GM15510 (cell line): ENCODE results near the gene PLPP1.

Source experiments
- POLR2A ChIP-seq: IDR thresholded peaks from 3 replicates; pipeline ENCODE4 v1.6.1; 2011; ENCODE audit warnings: borderline replicate concordance; ENCODE audit not compliant: insufficient read length; ENCODE audit errors: extremely low read depth

The PLPP1 gene

DNA sequence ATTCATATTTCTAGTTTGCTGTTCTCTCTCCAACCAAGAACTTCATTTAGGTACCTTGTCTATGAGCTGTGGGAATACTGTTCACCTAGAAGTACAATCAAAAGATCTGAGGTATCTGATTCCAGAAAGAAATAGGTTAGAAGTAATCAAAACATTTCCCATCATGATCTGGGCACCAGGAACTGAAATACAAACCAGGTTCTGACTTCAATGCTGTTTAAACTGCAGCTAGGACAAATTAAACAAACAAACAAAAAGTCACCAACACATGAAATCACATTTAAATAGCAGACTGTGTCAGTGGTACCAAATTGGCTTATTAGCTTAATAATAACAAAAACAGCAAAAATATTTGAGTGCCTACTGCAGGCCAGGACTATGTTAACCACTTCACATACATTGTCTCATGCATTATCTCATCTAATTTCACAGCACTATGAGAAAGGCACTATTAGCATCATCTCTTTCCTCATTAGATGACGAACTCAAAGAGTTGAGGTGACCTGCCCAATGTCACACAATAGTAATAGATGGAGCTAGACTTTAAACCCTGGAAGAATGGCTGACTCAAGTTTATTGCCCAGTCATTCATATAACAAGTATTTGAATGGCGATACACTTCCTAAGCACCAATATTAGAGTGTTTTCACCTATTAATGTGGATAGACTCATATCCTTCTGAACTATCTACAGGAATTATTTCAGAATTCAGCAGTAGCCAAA is 14.5 kb downstream of the PLPP1 start:
- TF ChIP-seq POLR2A, result no peak

DNA sequence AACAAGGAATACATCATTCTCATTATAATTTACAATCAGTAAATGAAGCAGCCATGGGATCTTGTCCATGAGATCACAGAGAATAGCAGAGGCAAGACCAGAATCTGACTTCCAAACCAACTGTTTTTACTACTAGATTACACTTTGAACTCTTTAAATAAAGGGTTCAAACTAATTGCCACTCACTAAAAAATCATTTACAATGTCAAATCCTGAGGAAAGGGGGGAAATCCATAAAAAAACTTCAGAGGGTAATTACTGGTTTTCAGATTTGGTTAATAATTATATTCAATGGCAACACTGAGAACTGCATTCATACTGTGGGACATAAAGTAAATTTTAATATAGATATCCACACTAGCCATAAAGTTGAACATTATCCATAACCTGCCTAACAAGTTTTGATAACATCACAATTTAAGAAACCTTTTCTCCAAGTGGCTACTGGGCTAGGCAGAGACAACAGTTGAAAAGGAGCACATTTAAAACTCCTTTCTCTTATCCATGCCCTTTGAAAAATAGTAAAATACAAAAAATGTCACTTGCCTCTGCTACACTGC is 15.9 kb downstream of the PLPP1 start:
- TF ChIP-seq POLR2A, result no peak

DNA sequence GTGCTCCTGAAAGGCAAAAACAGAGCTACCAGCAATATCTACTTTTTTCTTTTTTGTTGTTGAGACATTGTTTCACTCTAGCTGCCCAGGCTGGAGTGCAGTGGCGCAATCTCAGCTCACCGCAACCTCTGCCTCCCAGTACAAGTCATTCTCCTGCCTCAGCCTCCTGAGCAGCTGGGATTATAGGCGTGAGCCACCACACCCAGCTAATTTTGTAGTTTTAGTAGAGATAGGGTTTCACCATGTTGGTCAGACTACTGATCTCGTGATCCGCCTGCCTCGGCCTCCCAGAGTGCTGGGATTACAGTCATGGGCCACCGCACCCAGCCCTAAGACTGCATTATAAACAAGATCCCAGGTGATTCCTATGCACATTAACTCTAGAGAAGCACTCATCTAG is 17.0 kb downstream of the PLPP1 start:
- TF ChIP-seq POLR2A, result no peak

DNA sequence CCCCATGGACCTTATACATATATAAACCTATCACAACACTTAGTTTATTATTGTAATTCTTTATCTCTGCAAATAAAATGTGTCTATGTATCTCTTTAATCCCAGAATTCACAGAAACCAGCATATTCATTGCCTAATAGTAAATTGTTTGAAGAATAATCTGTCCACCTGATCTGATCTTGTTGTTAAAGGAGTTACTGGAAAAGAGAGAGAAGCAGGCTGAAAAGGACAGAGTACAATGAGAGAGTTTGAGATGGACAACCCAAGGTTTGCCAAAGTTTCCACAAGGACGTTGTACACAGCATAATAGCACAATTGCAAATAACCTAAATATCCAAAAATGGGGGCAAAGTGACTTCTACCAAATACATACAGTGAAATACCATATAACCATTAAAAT is 23.8 kb downstream of the PLPP1 start:
- TF ChIP-seq POLR2A, result no peak

DNA sequence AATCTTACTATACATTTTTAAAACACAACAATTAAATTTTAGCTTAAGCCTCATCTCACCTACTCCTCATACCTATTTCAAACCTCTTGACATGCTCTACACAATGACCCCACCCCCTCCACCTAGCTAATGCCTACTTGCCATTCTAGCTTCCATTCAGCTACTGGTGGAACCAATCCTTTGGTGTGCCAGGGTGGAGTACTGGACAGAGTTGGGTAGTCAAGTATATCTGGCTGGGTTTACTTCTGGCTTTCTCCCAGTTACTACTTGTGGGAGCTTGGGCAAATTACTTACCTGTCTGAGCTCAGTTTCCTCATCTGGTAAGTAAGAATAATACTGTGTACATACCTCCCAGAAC is 24.3 kb downstream of the PLPP1 start:
- TF ChIP-seq POLR2A, result no peak

DNA sequence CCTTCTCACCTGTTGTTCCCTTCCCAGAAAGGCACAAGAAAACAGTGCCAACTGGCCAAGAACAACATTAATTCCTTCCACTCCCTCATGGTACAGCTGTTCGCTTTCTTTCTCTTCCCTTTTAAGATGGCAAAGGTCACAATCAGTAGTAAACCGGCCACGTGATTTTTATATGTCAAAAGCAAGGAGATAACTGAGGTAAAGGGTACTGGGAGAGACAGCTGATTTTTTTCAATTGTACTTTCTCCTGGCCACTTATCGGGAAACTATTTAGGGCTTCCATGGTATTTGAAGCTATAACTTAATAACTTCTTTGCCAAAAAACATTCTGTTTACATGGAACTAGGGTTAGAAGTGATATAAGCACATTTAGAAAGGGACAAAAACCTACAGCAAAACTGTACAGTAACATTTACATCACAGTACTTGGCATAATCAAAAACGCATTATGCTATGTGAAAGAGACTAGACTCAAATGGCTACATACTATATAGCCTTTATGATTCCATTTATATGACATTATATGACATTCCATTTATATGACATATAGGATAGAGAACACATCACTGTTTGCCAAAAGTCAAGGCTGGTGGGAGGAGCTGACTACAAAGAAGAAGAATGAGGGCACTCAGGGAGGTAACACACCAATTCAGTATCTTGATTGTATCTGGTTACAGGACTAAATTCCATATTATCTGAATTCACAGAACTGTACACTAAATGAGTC is 24.8 kb downstream of the PLPP1 start:
- no peak for TF ChIP-seq POLR2A

DNA sequence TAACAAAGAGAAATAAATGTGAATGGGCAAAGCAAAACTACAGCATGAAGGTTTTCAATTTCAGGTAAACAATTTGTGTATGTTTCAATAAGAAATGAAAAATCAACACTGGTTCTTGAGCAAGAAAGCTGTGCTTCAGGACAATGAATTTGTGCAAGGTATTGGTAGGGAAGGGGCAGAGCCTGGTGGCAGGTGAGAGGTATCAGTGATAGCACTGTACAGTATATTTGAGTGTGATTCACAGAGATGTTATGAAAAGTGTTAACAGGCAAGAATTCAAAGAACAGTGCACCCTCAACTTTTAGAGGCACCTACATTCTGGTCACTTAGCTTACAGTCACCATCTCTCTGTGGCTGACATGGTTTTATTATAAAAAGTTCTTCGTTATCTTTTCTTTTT is 25.7 kb downstream of the PLPP1 start:
- no peak for TF ChIP-seq POLR2A

DNA sequence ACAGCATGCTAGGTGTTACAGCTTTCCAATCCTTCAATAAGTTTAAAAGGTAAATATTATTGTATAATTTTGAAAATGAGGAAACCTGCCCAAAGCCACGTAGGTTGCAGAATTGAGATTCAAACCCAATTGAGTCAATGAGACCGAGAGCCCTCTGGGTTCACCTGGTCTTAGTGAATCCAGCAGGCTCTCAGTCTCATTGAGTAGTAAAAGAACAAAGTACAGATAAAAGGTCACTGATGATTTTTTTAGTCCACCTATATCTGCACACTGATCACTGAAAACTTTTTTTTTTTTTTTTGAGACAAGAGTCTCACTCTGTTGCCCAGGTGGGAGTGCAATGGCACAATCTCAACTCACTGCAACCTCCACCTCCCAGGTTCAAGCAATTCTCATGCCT is 27.2 kb downstream of the PLPP1 start:
- TF ChIP-seq POLR2A, result no peak

DNA sequence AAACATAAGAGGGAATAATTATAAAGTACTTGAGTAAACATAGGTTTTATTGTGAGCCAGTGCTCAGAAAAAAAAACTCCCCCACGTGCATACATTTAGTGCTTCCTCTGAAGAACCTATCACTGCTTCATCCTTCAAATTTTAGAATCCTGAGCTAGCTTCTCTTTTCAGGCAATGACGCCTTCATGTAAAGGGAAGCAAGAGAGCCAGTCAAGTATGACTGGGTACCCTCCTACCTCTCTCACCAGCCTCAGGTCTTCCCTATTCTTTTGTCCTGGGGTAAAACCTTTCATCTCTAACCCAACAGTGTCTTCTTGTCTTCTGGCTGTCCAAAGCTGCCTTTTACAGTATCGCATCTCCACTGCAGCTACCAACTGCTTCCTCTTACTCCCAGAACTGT is 32.0 kb downstream of the PLPP1 start:
- no peak for TF ChIP-seq POLR2A

DNA sequence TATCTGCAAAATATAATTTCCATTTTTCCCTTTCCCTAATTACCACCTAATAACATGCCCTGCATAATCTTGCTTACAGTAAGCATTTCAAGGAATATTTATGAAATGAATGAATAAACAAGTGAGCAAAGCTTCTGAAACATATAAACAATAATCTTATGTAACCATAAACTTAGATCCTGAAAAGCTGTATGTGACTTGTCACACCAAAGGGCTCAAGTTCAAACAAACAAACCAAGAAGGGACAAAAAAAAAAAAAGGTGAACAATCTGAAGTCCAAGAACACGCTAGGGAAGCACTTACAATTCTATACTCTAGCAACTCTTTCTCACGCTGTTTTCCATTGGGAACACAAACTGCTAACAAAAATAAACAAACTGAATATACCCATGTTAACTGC is 36.3 kb downstream of the PLPP1 start:
- no peak for TF ChIP-seq POLR2A

DNA sequence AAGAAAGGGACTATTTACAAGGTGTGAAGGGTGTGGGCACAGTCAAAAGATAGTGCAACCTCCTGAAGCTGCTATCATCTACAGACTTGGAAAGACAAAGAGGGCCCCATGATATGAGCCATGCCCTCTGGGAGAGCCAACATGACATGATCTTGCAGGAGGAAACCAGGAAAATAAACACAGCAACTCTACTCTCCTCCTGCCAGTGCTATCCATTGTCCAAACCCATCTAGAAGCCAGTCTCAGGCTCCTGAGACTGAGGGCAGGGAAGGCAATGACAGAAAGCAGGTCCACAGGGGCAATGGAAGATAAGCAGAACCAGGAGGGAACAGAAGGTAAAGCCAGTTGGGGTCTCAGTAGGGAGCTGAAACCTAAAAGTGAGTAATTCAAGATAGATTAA is 37.1 kb downstream of the PLPP1 start:
- TF ChIP-seq POLR2A, result no peak

DNA sequence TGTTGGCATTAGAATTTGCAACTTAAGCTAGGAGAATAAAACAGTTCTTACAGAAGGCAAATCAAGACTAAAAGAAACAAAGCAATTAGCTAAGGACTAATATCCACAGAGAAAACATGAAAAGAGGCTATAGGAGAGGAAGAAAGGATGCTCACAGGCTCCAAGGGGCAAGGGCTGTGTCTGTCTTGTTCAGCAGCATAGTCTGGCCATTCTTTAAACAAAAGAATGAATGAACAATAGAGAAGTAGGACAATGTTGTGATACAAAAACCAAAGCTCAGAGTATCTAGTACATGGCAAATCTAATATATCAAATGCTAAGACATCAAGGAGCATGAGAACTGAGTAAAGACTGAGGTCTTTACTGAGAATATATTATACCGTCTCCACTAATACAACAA is 39.5 kb downstream of the PLPP1 start:
- TF ChIP-seq POLR2A, result no peak

DNA sequence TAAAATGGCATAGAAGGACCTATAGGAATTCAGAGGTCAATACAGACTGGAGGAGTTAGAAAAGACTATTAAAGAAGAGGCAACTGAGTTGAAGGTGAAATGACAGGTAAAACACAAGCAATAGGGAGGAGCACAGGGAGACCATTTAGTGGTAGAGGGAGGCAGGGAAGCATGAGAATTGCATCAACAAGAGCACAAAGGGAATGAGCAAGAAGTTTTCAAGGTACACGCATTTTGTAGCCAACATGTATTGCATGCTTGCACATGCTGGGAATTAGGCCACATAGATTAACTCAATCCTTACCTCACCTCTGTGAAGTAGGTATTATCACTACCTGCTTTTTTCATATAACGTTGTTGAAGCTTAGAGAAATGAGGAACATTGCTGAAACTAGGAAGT is 42.3 kb downstream of the PLPP1 start:
- TF ChIP-seq POLR2A, result no peak

DNA sequence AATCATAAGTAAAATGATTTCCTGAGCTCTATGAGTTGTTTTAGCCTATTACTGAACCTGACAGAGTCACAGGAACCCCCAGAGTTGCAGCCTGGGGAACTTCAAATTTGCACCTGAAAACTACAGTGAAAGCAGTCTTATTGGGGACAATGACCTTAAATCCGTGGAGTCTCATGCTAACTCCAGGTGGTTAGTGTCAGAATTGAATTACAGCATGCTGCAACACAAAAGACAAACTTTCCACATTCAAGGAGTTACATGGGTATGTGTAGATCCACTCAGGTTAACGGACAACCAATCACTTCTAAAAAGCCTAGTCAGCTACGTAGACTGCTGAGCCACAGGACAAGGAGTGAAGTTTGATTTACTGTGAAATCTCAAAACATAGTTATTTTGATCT is 49.7 kb downstream of the PLPP1 start:
- TF ChIP-seq POLR2A, result no peak

DNA sequence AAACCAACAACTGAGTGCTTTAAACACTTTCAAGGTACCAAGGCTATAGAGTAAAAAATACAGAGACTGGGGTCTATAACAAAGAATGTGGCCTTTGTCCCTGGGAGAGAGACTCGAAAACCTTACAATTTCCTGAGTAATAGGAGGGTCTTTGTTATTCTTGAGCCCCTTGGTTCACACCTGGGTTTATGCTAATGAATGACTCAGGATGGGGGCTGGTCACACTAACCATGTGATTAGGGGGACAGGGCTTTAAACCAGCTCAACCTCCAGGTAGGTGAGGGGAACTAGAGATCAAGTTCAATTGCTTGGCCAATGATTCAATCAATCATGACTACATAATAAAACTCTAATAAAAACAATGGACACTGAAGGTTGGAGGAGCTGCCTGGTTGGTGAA is 50.2 kb downstream of the PLPP1 start:
- no peak for TF ChIP-seq POLR2A

DNA sequence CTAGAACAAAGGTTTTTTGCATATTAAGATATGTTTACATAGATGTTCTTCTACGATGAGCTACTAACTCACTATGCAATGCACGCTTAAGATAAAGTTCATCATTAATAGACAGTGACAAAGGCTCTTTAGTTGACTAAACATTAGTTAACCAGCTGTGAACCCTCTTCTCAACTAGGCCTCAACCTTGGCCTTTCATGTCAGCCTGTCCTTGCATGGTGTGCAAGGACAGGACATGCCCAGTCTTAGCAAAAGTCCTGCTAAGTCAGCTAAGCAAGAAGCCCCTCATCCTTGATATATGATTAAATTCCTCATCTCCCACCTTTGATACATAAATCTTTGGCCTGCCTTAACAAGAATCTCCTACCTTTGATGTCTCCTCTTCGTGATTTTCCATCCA is 50.9 kb downstream of the PLPP1 start:
- TF ChIP-seq POLR2A, result no peak
